Right cardiac atrium (tissue), 5 donors: ENCODE data around the gene GLP1R. TPM values are rescaled to one million over a fixed set of nuclear protein-coding genes. Genes with fewer than 3 reads are reported as not detected.

Source experiments
- ATAC-seq, 2 donors: fragments of 200-7000 bp; cut with Tn5 transposase; one replicate each; pipeline versions ENCODE4 v1.8.0 to v1.9.1; 2020; ENCODE audit warnings: moderate library complexity in 2 of 2, mild to moderate bottlenecking in 1 of 2
- DNase-seq, 3 donors: peaks; one replicate each; pipeline ENCODE4 v3.0.0-alpha.2; 2020
- H3K27ac ChIP-seq: one replicate; pipeline ENCODE4 v1.5.1; 2013; ENCODE audit warnings: mild to moderate bottlenecking, low read length, control low read depth, moderate library complexity
- H3K27me3 ChIP-seq: one replicate; pipeline ENCODE4 v1.6.1; 2013; ENCODE audit not compliant: control insufficient read depth, insufficient read depth
- H3K4me1 ChIP-seq: one replicate; pipeline ENCODE4 v1.6.1; 2013; ENCODE audit warnings: low read length; ENCODE audit not compliant: control insufficient read depth, insufficient read depth
- H3K4me3 ChIP-seq: one replicate; pipeline ENCODE4 v1.5.1; 2013; ENCODE audit warnings: low read length, control low read depth
- H3K9me3 ChIP-seq: one replicate; pipeline ENCODE4 v1.6.1; 2013; ENCODE audit warnings: low read length; ENCODE audit not compliant: control insufficient read depth
- WGBS: extraction: QIAGEN DNeasy Blood & Tissue Kit; methylation state at CpG from one replicate; pipeline ENCODE4 v1.1.7; 2013; 5-methylcytosine and 5-hydroxymethylcytosine counted together
- intact Hi-C, 4 donors: fragments of 100-400 bp; cut with DNase I; formaldehyde crosslinking; loops; one replicate each; pipeline versions ENCODE4 v1.11.0 to v1.14.0; 2022 to 2023
- polyA plus RNA-seq: library from polyadenylated mRNA; stranded (reverse); fragments of 200-250 nt; gene quantifications from one replicate; pipeline ENCODE4 v1.2.3, GENCODE V29; 2013
- total RNA-seq, 4 donors: library from RNA; stranded (reverse); fragmentation: NEBNext Ultra II Directional; extraction: Animal tissue kit (Norgen Biotek cat#: 25700); gene quantifications; one replicate each; pipeline ENCODE4 v1.2.1, GENCODE V29; 2021
- donor health status: healthy with polysubstance abuse.
- donor health status: DM: no; HTN: yes; CAD: no.
- donor health status: DM: no; HTN: no; CAD: no.
- donor health status: DM: no; HTN: yes; CAD: no; lungs with severe emphysema.
- donor health status: DM: yes; HTN: yes; CAD: no.

GLP1R gene
- total and polyA plus RNA-seq, 5 donors: 3.1 to 9.4 (median 3.5) TPM

GRCh38 chr6:39020136-39020535 lies 28.4 kb upstream of the GLP1R start:
- intact Hi-C loops: no loop called here
- no peak overlapping the region for H3K4me3 ChIP-seq
- no peaks in the 10 kb centered on the region for H3K27me3 ChIP-seq
- no peak for ATAC-seq
- peaks cover 3% of the 10 kb centered on the region for H3K4me1 ChIP-seq
- no peak overlapping the region for H3K27ac ChIP-seq
- no peak for DNase-seq
- 76% methylated on average over 2 of the region's 2 CpGs for WGBS
- no peaks in the 10 kb centered on the region for H3K9me3 ChIP-seq

- intact Hi-C loops: no loop called here
- no peak for ATAC-seq
- Histone ChIP-seq H3K4me3 (no peak overlapping the region), H3K9me3 (no peaks in the 10 kb centered on the region), H3K4me1 (peaks cover 3% of the 10 kb centered on the region), H3K27ac (no peak overlapping the region), H3K27me3 (no peaks in the 10 kb centered on the region)
- DNase-seq: no peak
- WGBS: 73% methylated on average over 2 of the region's 2 CpGs
These were observed 27.5 kb upstream of the GLP1R start for GRCh38 chr6:39021041-39021440.

GRCh38 chr6:39021779-39022178 lies 26.8 kb upstream of the GLP1R start:
- DNase-seq: no peak
- WGBS: 47% methylated on average over 1 of the region's 1 CpG
- no peak overlapping the region for H3K4me3 ChIP-seq
- H3K9me3 ChIP-seq: no peaks in the 10 kb centered on the region
- peaks cover 3% of the 10 kb centered on the region for H3K4me1 ChIP-seq
- intact Hi-C loops: no loop called here
- H3K27ac ChIP-seq: no peak overlapping the region
- no peak for ATAC-seq
- no peaks in the 10 kb centered on the region for H3K27me3 ChIP-seq

- 53% methylated on average over 3 of the region's 3 CpGs for WGBS
- Histone ChIP-seq H3K4me1 (no peaks in the 10 kb centered on the region), H3K4me3 (no peak overlapping the region), H3K9me3 (no peaks in the 10 kb centered on the region), H3K27me3 (no peaks in the 10 kb centered on the region), H3K27ac (no peak overlapping the region)
- ATAC-seq (no peak), DNase-seq (no peak)
- intact Hi-C loops: no loop called here
These were observed 22.4 kb upstream of the GLP1R start for GRCh38 chr6:39026175-39026574.

- DNase-seq: peak in 1 of 3 donors; percentile 62
These were observed 19.2 kb upstream of the GLP1R start for GRCh38 chr6:39029156-39030011.

GRCh38 chr6:39035681-39036080 lies 12.9 kb upstream of the GLP1R start:
- no peak for DNase-seq
- no peaks in the 10 kb centered on the region for H3K27me3 ChIP-seq
- no peak overlapping the region for H3K27ac ChIP-seq
- no peak overlapping the region for H3K4me3 ChIP-seq
- intact Hi-C loops: no loop called here
- 53% methylated on average over 9 of the region's 9 CpGs for WGBS
- no peak for ATAC-seq
- no peaks in the 10 kb centered on the region for H3K4me1 ChIP-seq
- H3K9me3 ChIP-seq: no peaks in the 10 kb centered on the region

More at GRCh38 chr6:39029156-39030011, 19.2 kb upstream of the GLP1R start:
- WGBS: 78% methylated on average over 13 of the region's 13 CpGs
- intact Hi-C loops: no loop called here
- Histone ChIP-seq H3K27ac (no peak overlapping the region), H3K9me3 (no peaks in the 10 kb centered on the region), H3K27me3 (no peaks in the 10 kb centered on the region), H3K4me3 (no peak overlapping the region), H3K4me1 (no peaks in the 10 kb centered on the region)
- ATAC-seq: peak in 1 of 2 donors; percentile 46

- no peaks in the 10 kb centered on the region for H3K9me3 ChIP-seq
- DNase-seq (no peak), ATAC-seq (peak in 1 of 2 donors; percentile 40)
- H3K27me3 ChIP-seq: no peaks in the 10 kb centered on the region
- intact Hi-C loops: no loop called here
- no peaks in the 10 kb centered on the region for H3K4me1 ChIP-seq
- WGBS: 22% methylated on average over 4 of the region's 4 CpGs
- no peak overlapping the region for H3K4me3 ChIP-seq
- H3K27ac ChIP-seq: no peak overlapping the region
These were observed 11.5 kb upstream of the GLP1R start for GRCh38 chr6:39037082-39037508.

- ATAC-seq: no peak
- no peaks in the 10 kb centered on the region for H3K27me3 ChIP-seq
- intact Hi-C loops: no loop called here
These were observed 10.9 kb upstream of the GLP1R start for GRCh38 chr6:39037707-39038106.

GRCh38 chr6:39040080-39040673 lies 8.4 kb upstream of the GLP1R start:
- no peak for ATAC-seq

More at GRCh38 chr6:39037707-39038106, 10.9 kb upstream of the GLP1R start:
- no peak for DNase-seq
- Histone ChIP-seq H3K4me1 (no peaks in the 10 kb centered on the region), H3K4me3 (no peak overlapping the region), H3K27ac (no peak overlapping the region), H3K9me3 (no peaks in the 10 kb centered on the region)
- WGBS: 72% methylated on average over 6 of the region's 6 CpGs

GRCh38 chr6:39041072-39041471 lies 7.5 kb upstream of the GLP1R start:
- H3K4me1 ChIP-seq: no peaks in the 10 kb centered on the region
- no peaks in the 10 kb centered on the region for H3K27me3 ChIP-seq
- no peak overlapping the region for H3K27ac ChIP-seq
- WGBS: 41% methylated on average over 2 of the region's 2 CpGs
- H3K9me3 ChIP-seq: no peaks in the 10 kb centered on the region
- no peak for ATAC-seq
- no peak for DNase-seq
- no peak overlapping the region for H3K4me3 ChIP-seq
- intact Hi-C loops: no loop called here

More at GRCh38 chr6:39040080-39040673, 8.4 kb upstream of the GLP1R start:
- no peaks in the 10 kb centered on the region for H3K4me1 ChIP-seq
- no peak overlapping the region for H3K27ac ChIP-seq
- intact Hi-C loops: no loop called here
- H3K27me3 ChIP-seq: no peaks in the 10 kb centered on the region
- 80% methylated on average over 10 of the region's 10 CpGs for WGBS
- no peaks in the 10 kb centered on the region for H3K9me3 ChIP-seq
- H3K4me3 ChIP-seq: no peak overlapping the region
- DNase-seq: no peak

GRCh38 chr6:39043776-39044175 lies 4.8 kb upstream of the GLP1R start:
- Histone ChIP-seq H3K27me3 (no peaks in the 10 kb centered on the region), H3K4me3 (no peak overlapping the region), H3K27ac (no peak overlapping the region), H3K4me1 (no peaks in the 10 kb centered on the region), H3K9me3 (no peaks in the 10 kb centered on the region)
- 76% methylated on average over 3 of the region's 3 CpGs for WGBS
- DNase-seq: no peak
- no peak for ATAC-seq
- intact Hi-C loops: no loop called here
